ENCODE results near the gene ABCA1.
"Not testable (repeated sequence)": the region's sequence is repeated elsewhere in the genome, so short reads cannot be mapped to it uniquely, and the experiment has no call there.

The ABCA1 gene

DNA sequence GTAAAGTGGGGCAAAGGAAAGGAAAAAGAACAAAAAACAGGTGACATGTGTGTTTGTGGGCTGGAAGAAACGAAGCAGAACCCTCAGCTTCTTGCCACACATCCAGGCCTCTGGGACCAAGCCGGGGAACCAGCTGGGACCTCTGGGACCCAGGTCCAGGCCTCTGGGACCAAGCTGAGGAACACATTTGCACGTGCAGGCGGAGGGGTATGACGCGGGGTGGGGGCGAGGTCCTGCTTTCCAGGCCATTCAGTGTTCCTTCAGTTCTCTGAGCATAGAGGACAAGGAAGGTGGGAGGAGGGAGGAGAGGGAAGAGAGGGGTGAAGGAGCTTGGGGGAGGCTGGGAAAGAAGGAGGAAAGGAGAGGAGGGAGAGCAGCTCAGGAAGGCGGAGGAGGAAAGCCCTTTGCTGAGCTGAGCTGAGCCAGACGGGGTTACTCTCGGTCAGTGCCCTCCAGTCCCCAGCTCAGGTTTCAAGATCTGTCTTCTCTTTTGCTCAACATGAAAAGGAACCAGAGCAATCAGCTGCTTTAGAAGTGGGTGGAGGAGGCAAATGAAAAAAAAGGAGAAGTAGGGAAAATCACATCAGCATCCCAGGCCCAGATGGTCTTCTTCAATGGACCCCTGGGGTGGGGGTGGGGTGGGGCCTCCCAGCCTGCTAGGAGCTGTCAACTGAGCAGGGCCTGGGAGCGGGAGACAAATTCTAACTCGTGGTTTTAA lies 59.1 kb downstream of the ABCA1 start:
- Histone ChIP-seq H3K27me3 (ENCODE audit: insufficient read depth, low read length) (no peaks in the 10 kb centered on the region), H3K4me3 (ENCODE audit: low read length) (no peak overlapping the region), H3K36me3 (ENCODE audit: insufficient read depth, low read length) (peaks cover 23% of the 10 kb centered on the region), H3K4me1 (ENCODE audit: insufficient read depth, low read length) (peaks cover 21% of the 10 kb centered on the region), H2AFZ (ENCODE audit: low read depth, low read length) (no peak overlapping the region), H3K9me3 (ENCODE audit: low read length) (no peaks in the 10 kb centered on the region)

DNA sequence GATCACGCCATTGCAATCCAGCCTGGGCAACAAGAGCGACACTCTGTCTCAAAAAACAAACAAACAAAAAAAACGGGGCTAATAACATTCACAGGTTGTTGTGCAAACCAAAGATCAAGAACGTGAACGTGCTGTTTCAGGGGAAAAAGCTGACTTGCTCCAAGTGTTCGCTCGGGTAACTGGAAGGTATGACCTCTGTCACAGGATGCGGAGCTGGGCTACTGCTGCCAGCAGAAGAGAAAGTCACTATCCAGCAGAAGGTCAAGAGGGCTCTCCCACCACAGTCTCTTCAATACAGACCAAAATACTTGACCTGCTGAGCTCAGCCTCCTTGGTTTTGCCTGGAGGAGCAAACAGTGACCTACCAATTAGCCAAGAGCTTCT lies 59.7 kb downstream of the ABCA1 start:
- no peak overlapping the region for H2AFZ ChIP-seq (ENCODE audit: low read depth, low read length)
- no peaks in the 10 kb centered on the region for H3K9me3 ChIP-seq (ENCODE audit: low read length)
- H3K27me3 ChIP-seq (ENCODE audit: insufficient read depth, low read length): no peaks in the 10 kb centered on the region
- peaks cover 18% of the 10 kb centered on the region for H3K36me3 ChIP-seq (ENCODE audit: insufficient read depth, low read length)
- peaks cover 21% of the 10 kb centered on the region for H3K4me1 ChIP-seq (ENCODE audit: insufficient read depth, low read length)
- no peak overlapping the region for H3K4me3 ChIP-seq (ENCODE audit: low read length)

DNA sequence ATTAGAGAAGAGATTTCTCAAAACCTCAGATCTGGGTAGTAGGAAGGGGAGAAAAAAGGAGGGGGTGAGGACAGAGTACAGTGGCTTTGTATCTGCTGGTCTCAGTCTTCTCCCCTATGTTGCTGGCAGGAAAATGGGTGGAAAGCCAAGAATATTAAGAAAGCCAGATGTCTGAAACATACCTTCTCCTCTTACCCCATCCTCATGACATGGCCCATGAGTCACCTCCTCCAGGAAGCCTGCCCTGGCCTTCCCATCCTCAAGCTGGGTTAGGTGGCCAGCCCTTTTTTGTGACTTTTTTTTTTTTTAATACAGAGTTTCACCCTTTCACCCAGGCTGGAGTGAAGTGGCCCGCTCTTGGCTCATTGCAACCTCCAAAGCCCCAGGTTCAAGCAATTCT lies 61.8 kb downstream of the ABCA1 start:
- no peaks in the 10 kb centered on the region for H3K9me3 ChIP-seq (ENCODE audit: low read length)
- no peak overlapping the region for H2AFZ ChIP-seq (ENCODE audit: low read depth, low read length)
- no peak overlapping the region for H3K4me3 ChIP-seq (ENCODE audit: low read length)
- H3K4me1 ChIP-seq (ENCODE audit: insufficient read depth, low read length): peaks cover 21% of the 10 kb centered on the region
- no peaks in the 10 kb centered on the region for H3K27me3 ChIP-seq (ENCODE audit: insufficient read depth, low read length)
- H3K36me3 ChIP-seq (ENCODE audit: insufficient read depth, low read length): peaks cover 21% of the 10 kb centered on the region

DNA sequence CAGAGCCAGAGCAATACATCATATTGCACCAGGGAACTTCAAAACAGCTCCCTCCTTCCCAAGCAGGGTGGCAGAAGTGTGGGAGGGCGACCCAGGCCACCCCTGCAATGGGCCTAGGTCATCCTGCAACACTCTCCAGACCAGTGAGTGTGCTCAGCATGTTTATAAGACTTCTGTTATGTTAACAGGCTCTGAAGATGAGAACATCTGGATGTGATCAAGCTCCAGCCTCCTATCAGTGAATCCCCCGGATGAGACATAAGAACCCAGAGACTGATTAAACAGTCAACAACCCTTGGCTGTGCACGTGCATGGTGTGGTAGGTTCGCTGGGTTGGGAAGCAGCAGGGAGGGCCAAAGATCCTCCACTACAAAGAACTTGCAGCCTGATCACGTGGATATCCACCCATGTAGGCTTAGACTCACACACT lies 63.3 kb downstream of the ABCA1 start:
- Histone ChIP-seq H3K4me1 (ENCODE audit: insufficient read depth, low read length) (peaks cover 15% of the 10 kb centered on the region), H3K4me3 (ENCODE audit: low read length) (no peak overlapping the region), H2AFZ (ENCODE audit: low read depth, low read length) (no peak overlapping the region), H3K36me3 (ENCODE audit: insufficient read depth, low read length) (peaks cover 25% of the 10 kb centered on the region), H3K27me3 (ENCODE audit: insufficient read depth, low read length) (no peaks in the 10 kb centered on the region), H3K9me3 (ENCODE audit: low read length) (no peaks in the 10 kb centered on the region)

DNA sequence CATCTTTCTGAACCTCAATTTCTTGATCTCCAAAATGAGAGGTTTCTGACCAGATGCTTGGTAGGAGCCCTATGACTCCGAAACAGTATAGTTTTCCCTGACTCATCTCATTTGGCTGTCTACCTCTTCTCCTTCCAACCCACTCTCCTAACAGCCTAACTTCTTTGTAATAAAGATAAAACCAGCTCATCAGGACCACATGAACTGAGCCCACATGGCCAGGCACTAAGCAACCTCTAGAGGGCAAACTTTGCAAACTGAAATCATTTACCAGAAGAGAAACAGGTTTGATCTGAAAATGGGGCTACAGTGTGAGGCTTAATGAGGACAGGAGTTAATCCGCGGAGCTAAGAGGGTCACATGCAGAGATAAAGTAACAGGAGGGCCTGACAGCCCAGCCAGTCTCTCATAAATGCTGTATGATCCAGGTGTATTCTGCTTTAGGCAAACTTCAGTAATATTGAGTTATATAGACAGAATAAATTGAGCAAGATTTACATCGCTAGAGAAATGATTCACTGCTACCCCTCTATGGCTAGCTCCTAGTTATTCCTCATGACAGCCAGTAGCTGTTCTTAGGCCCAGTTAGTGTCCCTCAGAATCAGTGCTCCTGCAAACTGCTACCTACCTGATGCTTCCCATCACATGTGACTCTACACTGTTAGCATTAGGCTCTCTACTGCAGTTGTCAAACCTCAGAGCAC lies 64.6 kb downstream of the ABCA1 start:
- H3K36me3 ChIP-seq (ENCODE audit: insufficient read depth, low read length): peaks cover 33% of the 10 kb centered on the region
- H3K4me1 ChIP-seq (ENCODE audit: insufficient read depth, low read length): peaks cover 1% of the 10 kb centered on the region
- H2AFZ ChIP-seq (ENCODE audit: low read depth, low read length): no peak overlapping the region
- H3K9me3 ChIP-seq (ENCODE audit: low read length): no peaks in the 10 kb centered on the region
- no peaks in the 10 kb centered on the region for H3K27me3 ChIP-seq (ENCODE audit: insufficient read depth, low read length)
- no peak overlapping the region for H3K4me3 ChIP-seq (ENCODE audit: low read length)

DNA sequence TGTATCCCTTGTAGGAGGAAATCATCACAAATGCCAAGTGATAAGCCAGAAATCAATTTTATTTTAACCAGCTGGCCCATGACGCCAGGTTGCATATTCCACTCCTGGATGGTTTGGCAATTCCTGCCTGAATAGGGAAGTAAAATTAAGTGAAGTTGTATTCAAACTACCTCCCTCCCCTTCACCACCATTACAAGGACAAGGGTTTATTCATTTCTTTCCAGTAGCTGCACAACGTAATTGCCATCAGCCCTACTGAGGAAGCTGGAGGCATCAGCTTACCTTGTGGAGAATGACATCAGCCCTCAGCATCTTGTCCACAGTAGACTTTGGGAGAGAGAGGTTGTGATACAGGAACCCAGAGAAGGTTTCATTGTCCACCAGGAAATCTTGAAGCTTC lies 66.6 kb downstream of the ABCA1 start:
- peaks cover 40% of the 10 kb centered on the region for H3K36me3 ChIP-seq (ENCODE audit: insufficient read depth, low read length)
- no peaks in the 10 kb centered on the region for H3K4me1 ChIP-seq (ENCODE audit: insufficient read depth, low read length)
- no peak overlapping the region for H3K4me3 ChIP-seq (ENCODE audit: low read length)
- H2AFZ ChIP-seq (ENCODE audit: low read depth, low read length): no peak overlapping the region
- H3K27me3 ChIP-seq (ENCODE audit: insufficient read depth, low read length): no peaks in the 10 kb centered on the region
- no peaks in the 10 kb centered on the region for H3K9me3 ChIP-seq (ENCODE audit: low read length)

DNA sequence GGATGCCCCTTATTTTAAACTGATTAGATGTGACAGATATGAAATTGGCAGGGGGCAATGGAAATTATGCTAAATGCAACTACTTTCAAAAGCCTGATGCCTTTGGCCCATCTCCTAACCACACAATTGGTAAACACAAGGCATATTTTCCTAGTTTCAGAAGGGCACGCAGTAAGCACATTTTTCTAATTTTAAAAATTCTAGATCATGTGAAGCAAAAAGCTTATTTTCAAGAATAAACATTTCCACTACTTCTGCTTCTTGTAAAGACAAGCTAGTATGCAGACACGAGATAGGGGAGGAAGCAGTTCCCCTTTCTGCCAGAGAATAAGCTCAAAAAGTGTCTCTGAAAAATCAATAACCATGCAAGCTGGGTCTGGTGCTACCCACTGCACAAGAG lies 67.7 kb downstream of the ABCA1 start:
- Histone ChIP-seq H3K9me3 (ENCODE audit: low read length) (no peaks in the 10 kb centered on the region), H3K4me1 (ENCODE audit: insufficient read depth, low read length) (no peaks in the 10 kb centered on the region), H3K27me3 (ENCODE audit: insufficient read depth, low read length) (no peaks in the 10 kb centered on the region), H2AFZ (ENCODE audit: low read depth, low read length) (no peak overlapping the region), H3K4me3 (ENCODE audit: low read length) (no peak overlapping the region), H3K36me3 (ENCODE audit: insufficient read depth, low read length) (peaks cover 42% of the 10 kb centered on the region)

DNA sequence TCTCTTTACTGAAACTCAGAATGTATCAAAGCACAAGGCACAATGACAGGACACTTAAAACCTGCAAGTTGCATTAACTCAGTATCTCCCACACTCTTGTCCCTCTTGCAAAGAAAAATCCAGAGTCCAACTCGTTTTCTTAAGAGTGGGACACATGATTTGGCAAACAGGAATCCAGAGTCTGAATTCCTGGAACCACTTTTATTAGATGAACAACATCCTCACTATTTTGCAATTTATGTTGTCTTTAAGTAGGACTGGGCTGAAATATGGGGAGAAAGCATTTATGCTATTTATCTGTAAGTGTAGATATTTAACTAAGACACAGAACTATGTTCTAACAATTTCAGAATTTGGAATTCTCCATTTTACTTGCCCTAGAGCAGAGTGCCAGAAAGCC lies 69.1 kb downstream of the ABCA1 start:
- Histone ChIP-seq H3K36me3 (ENCODE audit: insufficient read depth, low read length) (peaks cover 52% of the 10 kb centered on the region), H3K4me3 (ENCODE audit: low read length) (no peak overlapping the region), H3K4me1 (ENCODE audit: insufficient read depth, low read length) (no peaks in the 10 kb centered on the region), H3K27me3 (ENCODE audit: insufficient read depth, low read length) (no peaks in the 10 kb centered on the region), H3K9me3 (ENCODE audit: low read length) (no peaks in the 10 kb centered on the region), H2AFZ (ENCODE audit: low read depth, low read length) (no peak overlapping the region)

DNA sequence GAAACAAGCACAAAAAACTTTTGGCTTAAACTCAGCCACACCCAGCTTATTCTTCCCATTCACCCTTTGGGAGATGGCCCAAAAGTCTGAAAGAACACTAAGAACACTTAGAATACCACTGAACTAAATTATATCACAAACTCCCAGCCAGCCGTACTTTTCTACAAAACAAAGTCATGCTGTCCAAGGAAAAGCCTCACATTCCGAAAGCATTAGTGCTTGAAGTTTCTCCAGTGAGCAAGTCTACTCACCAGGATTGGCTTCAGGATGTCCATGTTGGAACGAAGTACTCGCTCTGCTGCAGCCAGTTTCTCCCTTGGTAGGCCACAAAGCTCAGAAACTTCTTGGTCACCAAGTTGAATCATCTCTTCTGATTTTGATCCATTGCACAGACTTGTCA lies 69.7 kb downstream of the ABCA1 start:
- peaks cover 58% of the 10 kb centered on the region for H3K36me3 ChIP-seq (ENCODE audit: insufficient read depth, low read length)
- H3K4me1 ChIP-seq (ENCODE audit: insufficient read depth, low read length): no peaks in the 10 kb centered on the region
- H3K27me3 ChIP-seq (ENCODE audit: insufficient read depth, low read length): no peaks in the 10 kb centered on the region
- no peak overlapping the region for H2AFZ ChIP-seq (ENCODE audit: low read depth, low read length)
- H3K9me3 ChIP-seq (ENCODE audit: low read length): no peaks in the 10 kb centered on the region
- H3K4me3 ChIP-seq (ENCODE audit: low read length): no peak overlapping the region

DNA sequence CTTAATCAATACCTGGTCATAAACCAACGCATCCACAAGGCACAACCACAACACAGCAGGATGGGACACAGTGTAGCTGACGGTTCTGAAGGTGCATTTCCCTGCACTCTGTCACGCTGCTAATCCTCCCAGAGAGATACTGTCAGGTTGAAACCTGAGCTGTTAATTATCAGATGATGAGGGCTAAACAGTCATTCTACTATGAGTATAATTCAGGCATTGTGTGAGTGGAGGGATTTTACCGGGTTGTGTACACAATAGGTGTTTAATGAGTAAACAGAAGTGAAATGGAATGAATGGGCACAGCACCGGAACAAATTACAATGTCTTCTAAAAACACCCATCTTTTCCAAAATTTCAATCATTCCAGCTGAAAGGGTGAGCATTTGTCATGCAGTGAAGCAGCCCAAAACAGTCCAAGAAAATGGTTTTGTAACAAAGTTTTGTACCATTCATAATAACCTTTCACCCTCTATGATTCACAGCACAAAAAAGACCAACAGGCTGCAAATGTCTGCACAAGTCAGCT lies 71.5 kb downstream of the ABCA1 start:
- H3K36me3 ChIP-seq (ENCODE audit: insufficient read depth, low read length): peaks cover 66% of the 10 kb centered on the region
- H3K4me1 ChIP-seq (ENCODE audit: insufficient read depth, low read length): no peaks in the 10 kb centered on the region
- H3K4me3 ChIP-seq (ENCODE audit: low read length): no peak overlapping the region
- H3K27me3 ChIP-seq (ENCODE audit: insufficient read depth, low read length): no peaks in the 10 kb centered on the region
- H3K9me3 ChIP-seq (ENCODE audit: low read length): no peaks in the 10 kb centered on the region
- H2AFZ ChIP-seq (ENCODE audit: low read depth, low read length): no peak overlapping the region

DNA sequence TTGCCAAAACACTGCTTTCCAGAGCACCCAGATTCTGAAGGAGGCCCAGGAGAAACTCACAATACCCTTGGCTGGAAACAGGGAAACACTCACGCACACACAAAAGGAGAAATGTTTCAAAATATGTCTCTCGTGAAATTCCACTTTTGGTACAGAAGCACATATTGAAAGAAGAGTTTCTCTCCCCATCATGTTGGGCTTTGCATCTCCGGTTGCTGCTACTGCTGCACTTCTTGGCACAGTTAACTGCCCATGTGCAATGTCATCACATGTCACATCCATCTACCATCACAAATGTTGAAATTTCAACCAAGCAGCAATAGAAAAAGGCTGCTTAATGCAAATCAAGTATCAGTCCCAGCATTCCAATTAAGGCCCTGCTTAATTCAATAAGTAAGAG lies 72.1 kb downstream of the ABCA1 start:
- H2AFZ ChIP-seq (ENCODE audit: low read depth, low read length): no peak overlapping the region
- H3K4me3 ChIP-seq (ENCODE audit: low read length): no peak overlapping the region
- H3K9me3 ChIP-seq (ENCODE audit: low read length): no peaks in the 10 kb centered on the region
- no peaks in the 10 kb centered on the region for H3K27me3 ChIP-seq (ENCODE audit: insufficient read depth, low read length)
- H3K36me3 ChIP-seq (ENCODE audit: insufficient read depth, low read length): peaks cover 60% of the 10 kb centered on the region
- no peaks in the 10 kb centered on the region for H3K4me1 ChIP-seq (ENCODE audit: insufficient read depth, low read length)

DNA sequence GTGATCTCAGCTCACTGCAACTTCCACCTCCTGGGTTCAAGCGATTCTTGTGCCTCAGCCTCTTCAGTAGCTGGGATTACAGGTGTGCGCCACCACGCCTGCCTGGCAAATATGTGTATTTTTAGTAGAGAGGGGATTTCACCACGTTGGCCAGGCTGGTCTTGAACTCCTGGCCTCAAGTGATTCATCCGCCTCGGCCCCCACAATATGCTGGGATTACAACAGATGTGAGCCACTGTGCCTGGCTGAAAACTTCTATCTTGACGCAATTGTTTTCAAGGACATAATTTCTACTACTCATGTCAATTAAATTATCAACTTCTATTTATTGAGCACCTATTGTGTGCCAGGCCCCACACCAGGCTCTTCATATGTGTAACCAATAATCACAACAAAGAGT lies 72.7 kb downstream of the ABCA1 start:
- not testable (repeated sequence) for H3K27me3 ChIP-seq (ENCODE audit: insufficient read depth, low read length); H2AFZ ChIP-seq (ENCODE audit: low read depth, low read length); H3K4me1 ChIP-seq (ENCODE audit: insufficient read depth, low read length); H3K4me3 ChIP-seq (ENCODE audit: low read length); H3K9me3 ChIP-seq (ENCODE audit: low read length)
- H3K36me3 ChIP-seq (ENCODE audit: insufficient read depth, low read length): peaks cover 59% of the 10 kb centered on the region

DNA sequence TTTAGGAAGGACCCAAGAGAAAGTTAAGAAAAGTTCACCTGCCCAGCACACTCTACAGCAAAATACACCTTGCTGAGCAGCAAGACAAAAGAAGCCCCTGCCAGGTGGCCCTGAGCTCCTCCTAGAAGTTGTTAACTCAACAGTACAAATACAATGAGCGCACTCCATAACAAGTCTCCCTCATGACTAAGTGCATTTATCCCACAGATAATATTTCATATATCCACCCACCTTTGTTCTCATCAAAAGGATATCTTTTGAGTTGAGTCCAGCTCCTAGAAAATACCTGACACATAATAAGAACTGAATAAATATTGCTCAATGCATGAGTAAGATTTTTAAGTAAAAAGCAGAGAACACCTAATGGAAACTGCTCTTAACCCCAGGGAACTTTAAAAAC lies 73.3 kb downstream of the ABCA1 start:
- no peaks in the 10 kb centered on the region for H3K27me3 ChIP-seq (ENCODE audit: insufficient read depth, low read length)
- peaks cover 58% of the 10 kb centered on the region for H3K36me3 ChIP-seq (ENCODE audit: insufficient read depth, low read length)
- H3K4me1 ChIP-seq (ENCODE audit: insufficient read depth, low read length): no peaks in the 10 kb centered on the region
- H3K9me3 ChIP-seq (ENCODE audit: low read length): no peaks in the 10 kb centered on the region
- no peak overlapping the region for H2AFZ ChIP-seq (ENCODE audit: low read depth, low read length)
- no peak overlapping the region for H3K4me3 ChIP-seq (ENCODE audit: low read length)
